ENCODE results near the gene SPOCK3.

DNA sequence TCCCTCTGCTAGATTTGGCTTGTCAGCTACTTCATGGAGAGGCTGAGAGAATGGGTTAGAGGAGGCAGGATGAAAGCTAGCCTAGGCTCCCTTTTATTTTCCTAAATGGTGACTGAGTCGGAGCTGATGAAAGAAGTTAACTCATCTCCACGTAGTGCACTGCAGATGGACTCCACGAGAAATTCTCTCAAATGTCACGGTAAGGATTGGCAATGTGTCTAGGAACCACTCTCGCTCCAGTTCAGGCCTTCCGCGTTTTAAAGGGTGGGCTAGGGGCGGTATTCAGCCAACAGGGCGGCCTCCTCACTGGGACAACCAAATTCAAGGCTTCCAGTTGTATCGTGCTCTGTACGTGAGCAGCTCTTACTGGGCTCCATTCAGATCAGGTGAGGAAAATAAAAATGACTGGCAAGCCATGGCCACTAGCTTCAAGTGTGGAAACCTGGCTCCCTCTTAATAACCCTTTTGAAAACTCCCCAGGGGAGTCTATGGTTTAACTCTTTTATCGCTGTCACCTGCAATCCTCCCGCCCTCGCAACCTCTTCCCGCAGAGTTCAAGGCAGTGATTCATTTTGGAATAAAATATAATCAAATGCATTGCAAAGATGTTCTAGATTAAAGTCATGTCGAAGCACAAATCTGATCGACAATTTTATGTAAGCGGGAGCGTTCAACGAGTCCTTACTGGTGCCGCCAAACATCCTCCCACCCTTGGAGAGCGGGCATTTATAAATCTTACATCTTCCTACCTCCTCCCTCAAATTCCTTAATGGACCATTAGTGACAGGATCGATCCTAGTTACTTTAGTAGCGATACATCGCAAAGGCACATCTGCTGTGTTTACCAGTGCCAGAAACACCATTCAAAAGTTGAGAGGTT, 1.2 kb downstream of the SPOCK3 start:
- TF ChIP-seq POLR2A (IDR thresholded peaks at IDR 0.05) = no peak
- TF ChIP-seq, protein P1, sequence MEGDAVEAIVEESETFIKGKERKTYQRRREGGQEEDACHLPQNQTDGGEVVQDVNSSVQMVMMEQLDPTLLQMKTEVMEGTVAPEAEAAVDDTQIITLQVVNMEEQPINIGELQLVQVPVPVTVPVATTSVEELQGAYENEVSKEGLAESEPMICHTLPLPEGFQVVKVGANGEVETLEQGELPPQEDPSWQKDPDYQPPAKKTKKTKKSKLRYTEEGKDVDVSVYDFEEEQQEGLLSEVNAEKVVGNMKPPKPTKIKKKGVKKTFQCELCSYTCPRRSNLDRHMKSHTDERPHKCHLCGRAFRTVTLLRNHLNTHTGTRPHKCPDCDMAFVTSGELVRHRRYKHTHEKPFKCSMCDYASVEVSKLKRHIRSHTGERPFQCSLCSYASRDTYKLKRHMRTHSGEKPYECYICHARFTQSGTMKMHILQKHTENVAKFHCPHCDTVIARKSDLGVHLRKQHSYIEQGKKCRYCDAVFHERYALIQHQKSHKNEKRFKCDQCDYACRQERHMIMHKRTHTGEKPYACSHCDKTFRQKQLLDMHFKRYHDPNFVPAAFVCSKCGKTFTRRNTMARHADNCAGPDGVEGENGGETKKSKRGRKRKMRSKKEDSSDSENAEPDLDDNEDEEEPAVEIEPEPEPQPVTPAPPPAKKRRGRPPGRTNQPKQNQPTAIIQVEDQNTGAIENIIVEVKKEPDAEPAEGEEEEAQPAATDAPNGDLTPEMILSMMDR (IDR thresholded peaks at IDR 0.05) = no peak
